Measurements from ENCODE around the gene ANKRD33B. TPM values are rescaled to one million over a fixed set of nuclear protein-coding genes. Genes with fewer than 3 reads are reported as not detected.

Gene ANKRD33B
- total RNA-seq, 2 donors from 2014 or later = 4.1 to 7.4 TPM

GRCh38 chr5:10704949-10705621 lies 141.2 kb downstream of the ANKRD33B start:
- 72% methylated on average over 10 of the region's 10 CpGs for WGBS
- no peaks in the 10 kb centered on the region for H3K9me3 ChIP-seq
- H3K36me3 ChIP-seq = no peaks in the 10 kb centered on the region
- peak overlapping the region; percentile 69 to 70 for H3K27ac ChIP-seq
- intact Hi-C loops (cut with DNase I) = no loop called here
- H3K4me3 ChIP-seq = no peak overlapping the region
- peaks cover 27% of the 10 kb centered on the region for H3K4me1 ChIP-seq (replicated peaks)
- no peak for TF ChIP-seq CTCF (IDR thresholded peaks at IDR 0.05)
- TF ChIP-seq POLR2A (IDR thresholded peaks at IDR 0.05) = no peak
- no peak for TF ChIP-seq POLR2AphosphoS5 (IDR thresholded peaks at IDR 0.05)
- DNase-seq (ENCODE audit: low spot score) = no peak
- no peaks in the 10 kb centered on the region for H3K27me3 ChIP-seq (replicated peaks; ENCODE audit: insufficient read depth)

- intact Hi-C loops (cut with DNase I) = no loop called here
- no peak overlapping the region for H3K4me3 ChIP-seq
- no peak for DNase-seq (ENCODE audit: low spot score)
- H3K9me3 ChIP-seq = no peaks in the 10 kb centered on the region
- no peaks in the 10 kb centered on the region for H3K27me3 ChIP-seq (replicated peaks; ENCODE audit: insufficient read depth)
- no peak overlapping the region for H3K27ac ChIP-seq
- H3K4me1 ChIP-seq (replicated peaks) = peaks cover 27% of the 10 kb centered on the region
- WGBS = 82% methylated on average over 2 of the region's 2 CpGs
- no peak for TF ChIP-seq POLR2A (IDR thresholded peaks at IDR 0.05)
- TF ChIP-seq CTCF (IDR thresholded peaks at IDR 0.05) = no peak
- no peak for TF ChIP-seq POLR2AphosphoS5 (IDR thresholded peaks at IDR 0.05)
- no peaks in the 10 kb centered on the region for H3K36me3 ChIP-seq
Observed at GRCh38 chr5:10705747-10706146, 141.9 kb downstream of the ANKRD33B start.

GRCh38 chr5:10706326-10706725 lies 142.5 kb downstream of the ANKRD33B start:
- Histone ChIP-seq H3K4me1 (replicated peaks) (peaks cover 27% of the 10 kb centered on the region), H3K9me3 (no peaks in the 10 kb centered on the region), H3K27me3 (replicated peaks; ENCODE audit: insufficient read depth) (no peaks in the 10 kb centered on the region), H3K36me3 (no peaks in the 10 kb centered on the region), H3K27ac (no peak overlapping the region), H3K4me3 (no peak overlapping the region)
- no peak for DNase-seq (ENCODE audit: low spot score)
- intact Hi-C loops (cut with DNase I) = no loop called here
- 80% methylated on average over 4 of the region's 4 CpGs for WGBS
- TF ChIP-seq CTCF (IDR thresholded peaks at IDR 0.05) (no peak), POLR2A (IDR thresholded peaks at IDR 0.05) (no peak), POLR2AphosphoS5 (IDR thresholded peaks at IDR 0.05) (no peak)

Small RNA genes lying within 50 kb of the gene (small RNA-seq; reads per million reads assigned to genes)
- 0 reads per million in 2 donors for gene AC012629.4
- 0 reads per million in 2 donors for gene AC112200.1

Other genes starting within 250 kb of the ANKRD33B start
- gene MARCHF6, start 210.4 kb upstream of the ANKRD33B start, total RNA-seq = 10 to 100 TPM; 65.3 to 86.5 TPM
- 10 to 100 TPM in 1 of 2 donors, not detected in 1; 34.9 TPM for gene ROPN1L, start 122.2 kb upstream of the ANKRD33B start, total RNA-seq
- gene DAP, start 197.2 kb downstream of the ANKRD33B start, total RNA-seq = 100 to 1,000 TPM in 1 of 2 donors, 10 to 100 TPM in 1; 86.2 to 111 TPM